HepG2 (cell line): Measurements from ENCODE around the gene ZNF574. TPM values are rescaled to one million over a fixed set of nuclear protein-coding genes. Genes with fewer than 3 reads are reported as not detected.
"Not testable (repeated sequence)": the region's sequence is repeated elsewhere in the genome, so short reads cannot be mapped to it uniquely, and the experiment has no call there.

Experiments
- ATAC-seq: fragments of 200-7000 bp; cut with Tn5 transposase; 3 replicates; pipeline ENCODE4 v1.9.1; 2020; ENCODE audit warnings: mild to moderate bottlenecking, moderate library complexity
- BruUV-seq: library from RNA; stranded (reverse); fragments of 400-500 nt; replicated peaks from 2 replicates; lab custom pipeline; 2021; lab: Mats Ljungman, UMichigan
- CTCF ChIA-PET: fragments of 300-600 bp; formaldehyde crosslinking; extraction: SDS; loops from one replicate; lab custom pipeline; 2021; ENCODE audit warnings: low total read pairs, inconsistent platforms, low intra/inter-chr PET ratio; lab: Yijun Ruan, JAX
- POLR2A ChIA-PET: fragments of 350-600 bp; sonication (Branson Sonifier 250); formaldehyde crosslinking; loops from one replicate; lab custom pipeline; 2020; ENCODE audit warnings: antibody characterized with exemption, inconsistent platforms; lab: Yijun Ruan, JAX
- DNase-seq: peaks from one replicate; pipeline ENCODE4 v3.0.0-alpha.2; 2015; ENCODE audit warnings: low spot score
- FAIRE-seq: peaks from 3 replicates; lab custom pipeline; 2011; peaks lifted over from hg19 to GRCh38; lab: Jason Lieb, UNC
- H2AFZ ChIP-seq: one replicate; pipeline ENCODE4 v1.6.1; 2011; ENCODE audit warnings: low read length, inconsistent platforms
- H3K27ac ChIP-seq: fragments of 300-600 bp; 3 replicates; pipeline ENCODE4 v1.8.0; 2011; ENCODE audit warnings: mixed run types, mild to moderate bottlenecking, mixed read lengths, low read length, inconsistent platforms; ENCODE audit not compliant: insufficient read depth; ENCODE audit errors: extremely low read length
- H3K27me3 ChIP-seq, 2 experiments: fragments of 200-600 bp in 1 of 2; 2 replicates in 1 of 2; 3 replicates in 1 of 2; pipeline versions ENCODE4 v1.6.0 to v1.8.0; 2011; ENCODE audit warnings: low read length in 2 of 2, mild to moderate bottlenecking in 2 of 2, moderate library complexity in 2 of 2, inconsistent platforms in 1 of 2; ENCODE audit not compliant: insufficient read depth in 2 of 2, control insufficient read depth in 1 of 2
- H3K36me3 ChIP-seq, 2 experiments: fragments of 200-600 bp in 1 of 2; replicated peaks in 1 of 2; 2 replicates in 1 of 2; 3 replicates in 1 of 2; pipeline versions ENCODE4 v1.5.1 to v1.8.0; 2011; ENCODE audit warnings: low read length in 2 of 2, inconsistent platforms in 1 of 2; ENCODE audit not compliant: insufficient read depth in 2 of 2, control insufficient read depth in 1 of 2
- H3K4me1 ChIP-seq: 2 replicates; pipeline ENCODE4 v1.5.1; 2012; ENCODE audit warnings: low read length, inconsistent platforms; ENCODE audit not compliant: insufficient read depth
- H3K4me2 ChIP-seq: 2 replicates; pipeline ENCODE4 v1.6.0; 2011; ENCODE audit warnings: low read depth, low read length, inconsistent platforms
- H3K4me3 ChIP-seq, 3 experiments: fragments of 200-600 bp in 1 of 3; sonication (generic), shearing (Covaris generic) in 1 of 3; replicated peaks in 1 of 3; 2 replicates each; pipeline ENCODE4 v1.5.1; 2011 to 2016; ENCODE audit warnings: low read length in 3 of 3, inconsistent platforms in 2 of 3, low read depth in 2 of 3, mild to moderate bottlenecking in 2 of 3, control low read depth in 1 of 3, mixed read lengths in 1 of 3; ENCODE audit not compliant: insufficient read depth in 1 of 3
- H3K79me2 ChIP-seq: one replicate; pipeline ENCODE4 v1.6.1; 2011; ENCODE audit warnings: low read length, inconsistent platforms; ENCODE audit not compliant: insufficient read depth
- H3K9ac ChIP-seq: 2 replicates; pipeline ENCODE4 v1.6.0; 2011; ENCODE audit warnings: mild to moderate bottlenecking, low read depth, low read length, inconsistent platforms; ENCODE audit not compliant: insufficient read depth
- H3K9me3 ChIP-seq: 2 replicates; pipeline ENCODE4 v1.5.1; 2012; ENCODE audit warnings: mild to moderate bottlenecking, low read length
- H4K20me1 ChIP-seq: 2 replicates; pipeline ENCODE4 v1.6.0; 2011; ENCODE audit warnings: inconsistent platforms, mild to moderate bottlenecking, low read length, moderate library complexity; ENCODE audit not compliant: insufficient read depth
- CTCF ChIP-seq: sonication (generic); formaldehyde crosslinking; IDR thresholded peaks from 2 replicates; pipeline ENCODE4 v1.5.0; 2020; ENCODE audit warnings: mild to moderate bottlenecking, missing genetic modification reagents, moderate library complexity
- GATAD2A ChIP-seq: IDR thresholded peaks from 2 replicates; pipeline ENCODE4 v1.6.1; 2016
- HMGXB4 ChIP-seq, 2 experiments: sonication (generic) in 1 of 2; formaldehyde crosslinking in 1 of 2; IDR thresholded peaks; 2 replicates each; pipeline versions ENCODE4 v1.4.0 to v1.6.1; 2018 to 2020; ENCODE audit warnings: missing genetic modification reagents in 2 of 2, borderline replicate concordance in 1 of 2, low read depth in 1 of 2, mild to moderate bottlenecking in 1 of 2, missing biosample characterization in 1 of 2
- MAZ ChIP-seq, 2 experiments: sonication (generic) in 1 of 2; formaldehyde crosslinking in 1 of 2; IDR thresholded peaks; 2 replicates each; pipeline versions ENCODE4 v1.5.0 to v1.6.1; 2012 to 2020; ENCODE audit warnings: low read depth in 2 of 2, mild to moderate bottlenecking in 2 of 2, borderline replicate concordance in 1 of 2, improper control_type of control experiment in 1 of 2, low read length in 1 of 2, missing genetic modification reagents in 1 of 2, moderate library complexity in 1 of 2
- PATZ1 ChIP-seq: sonication (generic); formaldehyde crosslinking; IDR thresholded peaks from 2 replicates; pipeline ENCODE4 v1.4.0; 2020; ENCODE audit warnings: missing genetic modification reagents
- SMC3 ChIP-seq: IDR thresholded peaks from 2 replicates; pipeline ENCODE4 v1.6.1; 2011; ENCODE audit warnings: low read length, improper control_type of control experiment
- STAG1 ChIP-seq: sonication (generic); formaldehyde crosslinking; IDR thresholded peaks from 2 replicates; pipeline ENCODE4 v1.4.0; 2020; ENCODE audit warnings: missing genetic modification reagents
- XRCC5 ChIP-seq: fragments of 200-400 bp; formaldehyde crosslinking; optimal IDR thresholded peaks from 2 replicates; pipeline ENCODE3; 2017; ENCODE audit warnings: mild to moderate bottlenecking, low read length
- ZNF263 ChIP-seq: sonication (generic); formaldehyde crosslinking; IDR thresholded peaks from 2 replicates; pipeline ENCODE4 v1.4.0; 2020; ENCODE audit warnings: missing genetic modification reagents
- ZNF3 ChIP-seq: IDR thresholded peaks from 2 replicates; pipeline ENCODE4 v1.7.0; 2017; ENCODE audit warnings: inconsistent platforms
- WGBS: methylation state at CpG from one replicate; pipeline ENCODE4 v1.1.6; 2017; ENCODE audit warnings: low lambda C conversion rate; 5-methylcytosine and 5-hydroxymethylcytosine counted together
- in situ Hi-C: cut with HindIII; loops from 2 replicates; pipeline ENCODE4 v1.10.0; 2017; ENCODE audit warnings: low pct_unique_long_range_greater_than_20kb; ENCODE audit not compliant: extremely low pct_ligation_motif_present
- intact Hi-C: fragments of 100-400 bp; cut with micrococcal nuclease; formaldehyde crosslinking; loops from one replicate; pipeline ENCODE4 v1.10.0; 2022; ENCODE audit not compliant: unreplicated experiment
- polyA plus RNA-seq, 8 experiments: library from polyadenylated mRNA; depleted of rRNA in 3 of 8; stranded (reverse) in 7 of 8; unstranded in 1 of 8; fragments of >200 nt; fragmentation: Illumina TruSeq in 4 of 8; extraction: Trizol in 4 of 8; gene quantifications; 2 replicates each; pipeline versions ENCODE4 v1.2.1 to v1.2.3, GENCODE V29; 2011 to 2016; ENCODE audit warnings: low read depth in 4 of 8, missing spikeins in 1 of 8, mixed read lengths in 1 of 8; ENCODE audit not compliant: insufficient read depth in 1 of 8
- total RNA-seq, 5 experiments: library from RNA; depleted of rRNA; stranded (reverse); fragments of >200 nt; fragmentation: Illumina TruSeq; extraction: Trizol; gene quantifications; 2 replicates each; pipeline ENCODE4 v1.2.3, GENCODE V29; 2016; ENCODE audit warnings: low read depth in 1 of 5

Gene ZNF574
- total and polyA plus RNA-seq, 2 of the 13 experiments (the other 11 are each of a cell fraction or from before 2014, with no cell fraction given) = 7.7 to 7.9 TPM

- H3K4me1 ChIP-seq; H3K4me3 ChIP-seq; H4K20me1 ChIP-seq; in situ Hi-C loops; H3K27me3 ChIP-seq; H3K9me3 ChIP-seq; H3K36me3 ChIP-seq; H3K27ac ChIP-seq; H2AFZ ChIP-seq; H3K9ac ChIP-seq; TF ChIP-seq MAZ (CRISPR knock-in tag; IDR thresholded peaks at IDR 0.05; ENCODE audit: low read depth): not testable (repeated sequence)
- DNase-seq = peak; percentile 43
- intact Hi-C loops = loop anchor here (2.0 kb wide), 1 partner anchor 36 kb away; no protein-coding TSS in a partner anchor
- peak; percentile 50 for FAIRE-seq
- ATAC-seq = peak; percentile 75
- CTCF ChIA-PET = interaction anchor here (0.6 kb wide), 1 partner anchor 36 kb away, joined by 3 read pairs; no protein-coding TSS in a partner anchor
- TF ChIP-seq ZNF263 (CRISPR knock-in tag) (peak; percentile 42; the same call in 1 of the 2 replicates), XRCC5 (peak; percentile 52), MAZ (IDR thresholded peaks at IDR 0.05; ENCODE audit: borderline replicate concordance, low read depth, low read length) (peak; percentile 53; the same call in 1 of the 2 replicates), PATZ1 (CRISPR knock-in tag) (peak; percentile 45; the same call in 1 of the 2 replicates), GATAD2A (CRISPR knock-in tag) (0 out of 2 replicates have a peak, but pooled peaks have one; percentile 18), STAG1 (CRISPR knock-in tag) (peak; percentile 43), SMC3 (peak; percentile 7; the same call in 1 of the 2 replicates), ZNF3 (peak; percentile 81; the same call in 1 of the 2 replicates), HMGXB4 (CRISPR knock-in tag; IDR thresholded peaks at IDR 0.05; ENCODE audit: borderline replicate concordance in 1 of 2, low read depth in 1 of 2) (0 out of 4 replicates have a peak, but pooled peaks of 1 of the 2 experiments have one; percentile 18), CTCF (peak; percentile 75)
- TF ChIP-seq, all 625 proteins: peak for 10; not testable (repeated sequence) for 615
- H3K79me2 ChIP-seq, POLR2A ChIA-PET, BruUV-seq: not testable (repeated sequence)
- H3K4me2 ChIP-seq = peak overlapping the region; percentile 37; the same call in 1 of the 2 replicates
- 26% methylated on average over 17 of the region's 17 CpGs for WGBS
These were observed 41.1 kb upstream of the ZNF574 start for GRCh38 chr19:42034640-42035391.
